ENCODE data around the gene SLC2A4.

SLC2A4 gene

DNA sequence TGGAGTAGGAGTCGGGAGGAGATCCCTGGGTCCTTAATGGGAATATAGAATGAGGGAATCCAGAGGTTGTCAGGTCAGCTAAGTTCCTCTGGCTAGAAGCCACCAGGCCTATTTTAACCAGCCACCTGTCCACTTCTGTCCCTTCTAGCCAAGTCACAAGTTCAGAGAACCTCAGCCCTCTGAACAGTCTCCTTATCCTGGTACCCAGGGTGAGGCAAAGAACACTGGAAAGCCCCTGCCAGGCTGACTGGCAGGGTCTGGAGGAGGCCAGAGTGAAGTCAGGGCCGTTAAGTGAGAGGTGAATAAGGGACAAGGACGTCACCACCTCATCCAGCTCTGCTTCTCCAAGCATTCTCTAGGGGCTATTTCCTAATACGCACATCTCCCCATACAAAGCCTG, 32.7 kb upstream of the SLC2A4 start:
- no peak for DNase-seq (ENCODE audit: low read depth)

DNA sequence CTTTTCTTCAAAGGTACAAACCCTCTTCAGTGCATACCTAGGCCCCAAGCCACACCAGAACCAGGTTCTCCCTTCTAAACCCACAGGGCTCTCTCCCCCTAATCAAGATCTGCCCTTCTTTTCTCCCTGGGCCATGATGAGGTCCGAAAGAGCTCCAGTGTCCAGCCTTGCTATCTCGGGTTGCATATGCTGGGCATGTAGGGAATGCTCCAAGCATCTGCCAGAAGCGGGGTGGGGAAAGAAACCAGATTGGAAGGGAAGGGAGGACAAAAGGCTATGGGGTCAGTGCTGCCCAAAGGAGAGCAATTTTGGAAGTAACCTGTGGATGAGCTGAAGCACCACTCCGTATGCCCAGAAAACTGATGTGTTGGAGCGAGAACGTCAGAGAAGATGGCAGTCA, 32.3 kb upstream of the SLC2A4 start:
- no peak for DNase-seq (ENCODE audit: low read depth)

GRCh38 chr17:7249830-7250229, 31.7 kb upstream of the SLC2A4 start:
- DNase-seq (ENCODE audit: low read depth), result no peak

DNA sequence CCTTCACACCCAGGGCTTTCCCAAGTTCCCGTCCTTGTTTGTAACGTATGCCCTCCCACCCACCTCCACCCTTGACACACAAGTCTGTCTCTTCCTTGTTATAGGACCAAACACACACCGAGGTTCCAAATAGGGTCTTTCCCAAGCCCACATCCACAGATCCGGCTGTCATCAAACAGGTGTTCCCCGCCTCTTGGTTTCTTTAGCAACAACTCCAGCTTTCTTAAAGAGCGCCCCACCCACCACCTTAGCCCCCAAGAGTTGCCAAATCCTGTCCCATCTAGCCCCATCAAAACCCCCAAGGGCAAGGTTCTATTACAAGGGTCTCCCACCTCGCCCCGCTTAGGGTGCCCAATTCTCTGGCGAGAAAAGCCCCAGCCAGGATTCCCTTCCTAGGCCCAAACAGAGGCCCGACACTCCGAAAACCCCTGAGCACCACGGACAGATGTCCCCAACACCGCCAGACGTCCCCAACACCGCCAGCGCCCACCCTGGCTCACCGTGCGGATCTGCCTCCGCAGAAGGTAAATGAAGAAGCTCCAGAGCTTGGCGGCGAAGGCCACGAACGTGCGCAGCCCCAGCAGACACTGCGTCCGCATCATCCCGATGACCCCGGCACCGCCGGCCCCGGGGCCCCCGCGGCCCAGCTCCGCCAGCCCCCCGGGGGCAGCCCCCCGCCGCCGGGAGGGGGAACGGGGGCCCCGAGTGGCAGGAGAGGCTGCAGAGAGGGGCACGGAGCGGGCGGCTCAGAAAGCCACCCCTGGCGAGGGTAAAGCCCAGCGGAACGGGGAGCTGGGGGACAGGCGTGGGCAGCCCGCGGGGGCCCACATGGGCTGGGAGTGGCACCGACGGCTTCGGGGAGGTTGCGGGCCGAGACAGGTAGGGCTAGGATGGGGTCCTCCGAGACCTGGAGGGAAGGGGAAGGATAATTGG, 30.6 kb upstream of the SLC2A4 start:
- DNase-seq (ENCODE audit: low read depth), result no peak

GRCh38 chr17:7251661-7252175, 29.8 kb upstream of the SLC2A4 start, which contains the start of gene CTDNEP1:
TSS of gene CTDNEP1 (minus strand) at chr17:7251734. CDS start at chr17:7251296, 438 bp downstream.
- peak; percentile 67 for DNase-seq (ENCODE audit: low read depth)

GRCh38 chr17:7252176-7253043, 29.1 kb upstream of the SLC2A4 start, which contains the start of gene ELP5:
TSS of gene ELP5 (plus strand) at chr17:7252215. CDS start at chr17:7252551, 336 bp downstream.
- DNase-seq (ENCODE audit: low read depth), result peak; percentile 99

GRCh38 chr17:7253082-7253481, 28.4 kb upstream of the SLC2A4 start:
- no peak for DNase-seq (ENCODE audit: low read depth)

GRCh38 chr17:7254511-7254910, 27.0 kb upstream of the SLC2A4 start:
- DNase-seq (ENCODE audit: low read depth), result no peak

DNA sequence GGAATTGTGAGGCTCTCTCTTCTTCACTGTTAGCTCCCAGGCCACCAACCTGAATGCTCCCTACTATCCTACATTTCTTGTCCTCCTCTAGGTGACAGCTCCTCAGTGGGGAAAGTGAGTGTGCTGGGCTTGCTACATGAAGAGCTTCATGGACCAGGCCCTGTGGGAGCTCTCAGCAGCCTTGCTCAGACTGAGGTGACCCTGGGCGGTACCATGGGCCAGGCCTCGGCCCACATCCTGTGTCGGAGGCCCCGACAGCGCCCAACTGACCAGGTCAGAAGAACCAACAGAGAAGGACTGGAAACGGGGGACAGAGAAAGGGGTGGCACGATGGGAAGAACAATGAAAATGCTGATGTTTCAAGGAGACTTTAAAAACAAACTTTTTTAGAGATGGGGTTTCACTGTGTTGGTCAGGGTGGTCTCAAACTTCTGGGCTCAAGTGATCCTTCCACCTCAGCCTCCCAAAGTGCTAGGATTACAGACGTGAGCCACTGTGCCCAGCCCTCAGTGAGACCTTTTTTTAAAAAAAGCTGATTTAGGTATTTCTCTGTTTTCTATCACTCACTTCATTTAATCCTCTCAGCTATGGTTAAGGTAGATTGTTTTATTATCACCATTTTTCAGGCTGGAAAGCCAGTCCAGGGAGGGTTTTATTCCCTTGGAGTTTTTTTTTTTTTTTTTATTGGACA, 24.6 kb upstream of the SLC2A4 start:
- DNase-seq (ENCODE audit: low read depth), result no peak

- DNase-seq (ENCODE audit: low read depth), result no peak
These were observed 22.6 kb upstream of the SLC2A4 start for GRCh38 chr17:7258731-7259554.

- no peak for DNase-seq (ENCODE audit: low read depth)
These were observed 22.0 kb upstream of the SLC2A4 start for GRCh38 chr17:7259555-7259889.

DNA sequence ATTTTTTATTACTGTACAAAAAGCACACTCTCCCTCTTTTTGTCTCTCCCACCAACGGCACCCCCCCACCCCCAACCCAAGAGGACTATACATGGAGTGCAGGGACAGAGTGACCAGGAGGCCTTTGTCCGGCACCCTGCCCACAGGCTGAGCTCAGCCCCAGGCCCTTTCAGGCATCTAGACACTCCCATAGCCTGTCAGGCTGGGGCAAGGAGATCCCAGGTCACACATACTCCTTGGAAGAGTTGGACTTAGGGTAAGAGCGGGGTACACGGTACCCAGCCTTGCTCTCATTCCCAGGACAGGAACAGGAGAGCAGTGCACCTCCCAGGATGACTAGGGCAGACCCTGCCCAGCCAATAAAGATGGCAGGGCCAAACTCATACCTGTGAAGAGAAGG, 21.4 kb upstream of the SLC2A4 start:
- no peak for DNase-seq (ENCODE audit: low read depth)

DNA sequence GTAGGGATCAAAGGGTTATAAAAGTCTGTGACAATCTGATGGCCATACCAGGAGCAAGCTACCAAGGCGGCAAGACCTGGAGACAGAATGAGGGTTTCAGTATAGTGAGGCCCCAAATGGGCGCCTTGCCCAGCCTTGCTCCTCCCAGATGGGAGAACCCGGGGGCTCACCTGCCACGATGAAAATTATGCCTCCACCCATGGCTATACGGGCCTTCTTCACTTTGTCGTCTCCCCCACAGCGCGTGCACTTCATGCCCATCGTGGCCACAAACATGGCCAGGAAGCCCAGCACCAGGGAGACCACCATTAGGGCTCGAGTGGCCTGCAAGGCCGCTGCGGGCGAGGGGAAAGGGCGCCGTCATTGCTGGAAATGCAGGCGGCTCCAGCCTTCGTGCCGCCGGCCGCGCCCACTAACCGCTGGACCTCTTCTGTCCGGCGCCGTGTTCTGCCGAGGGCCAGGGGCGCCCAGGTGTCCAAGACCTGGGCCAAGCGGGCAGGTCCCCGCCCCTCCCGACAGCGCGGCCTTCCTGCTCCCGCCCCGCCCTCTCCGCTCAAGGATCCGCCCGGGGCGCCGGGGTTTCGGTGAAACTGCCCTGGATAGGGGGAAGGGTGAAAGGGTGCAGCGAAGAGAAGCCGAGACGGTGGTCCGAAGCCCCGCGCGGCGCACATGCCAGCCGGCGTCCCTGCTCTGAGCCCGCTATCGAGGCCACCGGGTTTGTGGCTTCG, 20.7 kb upstream of the SLC2A4 start:
- no peak for DNase-seq (ENCODE audit: low read depth)

DNA sequence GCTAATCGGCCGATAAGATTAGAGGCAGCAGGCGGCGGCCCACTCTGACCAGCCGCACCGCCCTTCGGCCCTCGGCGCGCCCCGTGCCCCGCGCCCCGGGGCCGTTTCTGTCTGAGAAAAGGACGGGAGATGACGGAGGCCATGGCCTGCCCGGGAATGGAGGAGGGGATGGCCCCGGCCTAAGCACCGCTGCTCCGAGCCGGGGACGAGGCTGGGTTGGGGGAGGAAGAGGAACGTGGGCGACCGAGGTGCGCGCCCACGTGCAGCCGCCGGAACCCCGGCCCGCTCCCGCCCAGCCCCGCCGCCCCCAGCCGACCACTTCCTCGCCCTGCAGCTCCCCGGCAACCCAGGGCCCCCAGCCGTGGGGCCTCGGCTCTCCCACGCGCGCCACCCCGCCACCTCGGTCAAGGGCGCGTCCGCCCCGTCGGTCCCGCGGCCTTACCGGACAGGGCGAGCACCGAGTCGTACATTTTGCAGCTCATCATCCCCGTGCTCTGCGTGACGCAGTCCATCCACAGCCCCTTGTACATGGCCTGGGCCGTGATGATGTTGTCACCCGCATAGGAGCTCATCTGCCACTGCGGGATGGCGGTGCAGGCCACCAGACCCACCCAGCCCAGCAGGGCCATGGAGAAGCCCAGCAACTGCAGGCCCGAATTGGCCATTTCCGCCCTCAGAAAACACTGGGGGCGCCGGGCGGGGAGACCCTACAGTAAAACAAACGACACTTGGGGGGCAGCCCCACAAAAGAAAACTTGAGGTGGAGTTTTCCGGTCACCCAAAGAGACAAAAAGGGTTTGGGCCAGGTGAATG, 19.9 kb upstream of the SLC2A4 start:
- DNase-seq (ENCODE audit: low read depth), result no peak

- no peak for DNase-seq (ENCODE audit: low read depth)
These were observed 19.2 kb upstream of the SLC2A4 start, which contains the start of gene CLDN7 for GRCh38 chr17:7262192-7262934. TSS of gene CLDN7 (minus strand) at chr17:7262478. CDS start at chr17:7262043, 435 bp downstream.

GRCh38 chr17:7262935-7263800, 18.4 kb upstream of the SLC2A4 start:
- no peak for DNase-seq (ENCODE audit: low read depth)

DNA sequence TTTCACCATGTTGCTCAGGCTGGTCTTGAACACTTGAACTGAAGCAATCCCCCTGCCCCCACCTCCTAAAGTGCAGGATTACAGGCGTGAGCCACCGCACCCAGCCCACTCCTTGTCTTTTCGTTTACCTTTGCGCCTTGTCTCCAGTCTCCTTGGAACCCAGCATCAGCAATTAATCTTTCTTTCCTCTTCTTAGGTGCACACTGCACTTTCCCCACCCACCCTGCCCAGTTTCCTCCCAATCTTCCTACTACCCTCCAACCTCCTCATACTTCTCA, 17.8 kb upstream of the SLC2A4 start:
- no peak for DNase-seq (ENCODE audit: low read depth)

DNA sequence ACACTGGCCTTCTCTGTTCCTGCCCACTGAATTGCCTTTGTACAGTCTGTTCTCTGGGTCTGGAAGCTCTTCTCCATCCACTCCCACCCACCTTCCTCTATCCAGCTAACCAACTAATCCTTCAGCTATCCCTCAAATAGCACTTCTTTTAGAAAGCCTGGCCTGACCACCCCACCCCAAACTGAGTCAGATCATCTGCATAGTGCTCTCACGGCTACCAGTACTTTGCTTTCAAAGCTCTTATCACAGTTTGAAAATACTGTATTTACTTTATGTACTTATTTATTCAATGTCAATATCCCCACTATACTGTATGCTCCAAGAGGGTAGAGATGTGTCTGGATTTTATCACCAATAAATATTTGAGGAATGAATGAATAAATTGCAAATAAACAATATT, 14.7 kb upstream of the SLC2A4 start:
- DNase-seq (ENCODE audit: low read depth), result no peak

Data from activated T-cell treated with anti-CD3 and anti-CD28 coated beads for 1 hour (primary cell).